Omental fat pad (tissue), 4 donors: Measurements from ENCODE around the gene ZC3H10. TPM values are rescaled to one million over a fixed set of nuclear protein-coding genes. Genes with fewer than 3 reads are reported as not detected.

Experiments
- ATAC-seq: fragments of 150-250 bp; one replicate; pipeline ENCODE4 v1.9.1; 2016; ENCODE audit warnings: mild to moderate bottlenecking, moderate library complexity; ENCODE audit not compliant: low FRiP score
- DNase-seq: peaks from one replicate; pipeline ENCODE4 v3.0.0-alpha.2; 2019; ENCODE audit warnings: low spot score
- CTCF ChIP-seq, 3 donors: fragments of 450-650 bp; IDR thresholded peaks; one replicate each; pipeline ENCODE4 v1.5.1; 2016 to 2017; ENCODE audit warnings: antibody characterized with exemption in 3 of 3, mild to moderate bottlenecking in 3 of 3, moderate library complexity in 2 of 3
- total RNA-seq, 4 donors: library from RNA; depleted of rRNA; stranded (reverse); fragments of >200 nt; gene quantifications; one replicate each; pipeline ENCODE4 v1.1.0, GENCODE V29; 2016

The ZC3H10 gene
- total RNA-seq, 4 donors from 2014 or later = 3.5 to 5.5 (median 4.9) TPM

- no peak for TF ChIP-seq CTCF (IDR thresholded peaks at IDR 0.05)
- no peak for ATAC-seq
- DNase-seq = no peak
Measured at GRCh38 chr12:56102683-56103065, 15.4 kb upstream of the ZC3H10 start.

DNA sequence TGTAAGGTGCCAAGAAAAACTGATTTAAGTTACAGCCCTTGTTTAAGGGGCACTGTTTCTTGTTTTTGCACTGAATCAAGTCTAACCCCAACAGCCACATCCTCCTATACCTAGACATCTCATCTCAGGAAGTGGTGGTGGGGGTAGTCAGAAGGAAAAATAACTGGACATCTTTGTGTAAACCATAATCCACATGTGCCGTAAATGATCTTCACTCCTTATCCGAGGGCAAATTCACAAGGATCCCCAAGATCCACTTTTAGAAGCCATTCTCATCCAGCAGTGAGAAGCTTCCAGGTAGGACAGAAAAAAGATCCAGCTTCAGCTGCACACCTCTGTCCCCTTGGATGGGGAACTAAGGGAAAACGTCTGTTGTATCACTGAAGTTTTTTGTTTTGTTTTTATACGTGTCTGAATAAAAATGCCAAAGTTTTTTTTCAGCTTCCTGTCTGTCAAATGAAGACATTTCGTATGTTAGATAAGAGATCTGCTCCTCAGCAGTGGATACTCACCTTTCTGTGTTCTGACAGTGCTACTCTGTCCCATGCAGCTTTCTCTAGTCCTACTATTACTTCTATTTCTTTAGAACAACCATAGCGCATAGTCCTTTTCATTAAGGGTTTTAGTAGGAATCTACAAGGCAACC lies 14.9 kb upstream of the ZC3H10 start:
- DNase-seq (no peak), ATAC-seq (no peak)
- no peak for TF ChIP-seq CTCF (IDR thresholded peaks at IDR 0.05)

- no peak for TF ChIP-seq CTCF (IDR thresholded peaks at IDR 0.05)
- DNase-seq (no peak), ATAC-seq (no peak)
Measured at GRCh38 chr12:56103823-56104108, 14.3 kb upstream of the ZC3H10 start.

- DNase-seq (peak; percentile 85), ATAC-seq (peak; percentile 98)
- no peak for TF ChIP-seq CTCF (IDR thresholded peaks at IDR 0.05)
Measured at GRCh38 chr12:56104109-56104814, 13.8 kb upstream of the ZC3H10 start, which contains the start of gene PA2G4. Gene PA2G4 (plus strand): TSS chr12:56104559. CDS start chr12:56104738, 179 bp downstream.

DNA sequence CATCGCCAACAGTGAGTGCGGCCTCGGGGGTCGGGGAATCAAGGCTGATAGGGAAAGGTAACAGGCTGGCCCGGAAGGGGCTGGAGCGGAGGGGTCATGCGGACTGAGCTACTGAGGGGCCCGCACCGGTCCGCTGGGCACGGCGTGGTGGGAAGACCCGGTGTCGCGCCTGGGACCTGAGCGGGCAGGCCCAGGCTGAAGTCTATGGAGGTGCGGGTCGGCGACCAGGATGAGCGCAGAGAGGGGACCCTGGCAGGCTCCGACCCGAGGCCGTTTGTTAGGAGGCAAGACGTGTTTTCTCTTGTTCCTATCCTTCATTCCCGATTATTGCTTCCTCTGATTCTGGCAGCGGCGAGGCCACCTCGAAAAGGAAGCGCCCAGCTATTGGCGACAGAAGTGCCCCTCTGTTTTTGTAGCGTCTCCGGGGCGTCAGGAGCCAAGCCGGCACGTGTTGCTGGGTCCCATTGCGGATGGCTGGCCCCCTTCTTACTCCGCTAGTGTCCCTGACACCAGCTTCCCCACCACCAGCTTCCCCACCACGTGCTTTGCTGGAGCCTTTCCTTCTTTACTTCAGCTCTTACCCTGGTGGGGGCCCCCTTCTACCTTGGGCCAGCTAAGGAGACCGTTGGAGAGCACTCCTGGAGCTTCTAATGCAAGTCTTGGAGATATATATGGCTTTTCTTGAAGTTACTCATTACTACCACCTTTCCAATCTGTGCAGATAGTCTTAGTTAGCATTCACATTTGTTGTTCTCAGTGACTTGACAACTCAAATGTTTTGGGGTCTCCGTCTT lies 13.1 kb upstream of the ZC3H10 start:
- TF ChIP-seq CTCF (IDR thresholded peaks at IDR 0.05) = no peak
- DNase-seq (no peak), ATAC-seq (peak; percentile 15)

DNA sequence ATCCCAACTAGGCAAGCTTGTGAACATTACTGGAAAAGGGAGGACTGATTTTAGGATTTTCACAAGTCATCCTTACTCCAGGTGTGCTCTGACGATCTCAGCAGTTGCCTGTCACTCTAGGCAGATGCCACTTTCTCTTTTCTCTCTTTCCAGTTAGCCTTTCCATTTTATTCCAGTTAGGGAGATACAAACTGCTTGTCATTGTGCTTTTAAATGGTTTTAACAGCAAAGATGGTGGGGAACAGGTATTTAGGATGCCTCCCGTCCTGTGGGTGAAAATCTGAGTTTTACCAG lies 12.5 kb upstream of the ZC3H10 start:
- no peak for DNase-seq
- ATAC-seq = no peak
- no peak for TF ChIP-seq CTCF (IDR thresholded peaks at IDR 0.05)
